ENCODE results near the gene OMP.
"Not testable (repeated sequence)": the region's sequence is repeated elsewhere in the genome, so short reads cannot be mapped to it uniquely, and the experiment has no call there.

OMP gene

DNA sequence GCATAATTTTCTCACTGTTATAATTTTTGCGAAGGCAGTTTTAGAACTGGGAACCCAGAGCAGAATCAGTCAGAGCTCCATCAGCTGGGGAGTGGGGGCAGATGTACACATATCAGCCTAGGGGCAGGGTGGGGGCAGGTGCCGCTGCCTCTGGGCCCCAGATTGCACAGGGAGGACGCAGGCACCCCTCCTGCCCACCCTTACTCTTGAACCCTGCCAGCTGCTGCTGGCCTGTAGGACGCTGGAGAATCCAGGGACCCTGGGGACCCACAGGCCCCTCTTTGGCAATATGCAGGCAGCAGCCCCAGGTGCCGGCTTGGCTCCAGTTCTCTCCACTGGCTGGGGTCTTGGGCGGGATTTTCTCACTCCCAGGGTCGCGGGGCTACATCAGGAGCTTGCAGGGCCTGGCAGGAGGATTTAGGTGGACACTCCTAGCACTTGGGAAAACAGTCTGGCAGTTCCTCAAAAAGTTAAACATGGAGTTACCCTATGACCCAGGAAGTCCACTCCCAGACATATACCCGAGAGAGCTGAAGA is 44.6 kb upstream of the OMP start:
- no peak overlapping the region for H3K4me3 ChIP-seq (ENCODE audit: low read depth, low read length)
- TF ChIP-seq, protein P1, sequence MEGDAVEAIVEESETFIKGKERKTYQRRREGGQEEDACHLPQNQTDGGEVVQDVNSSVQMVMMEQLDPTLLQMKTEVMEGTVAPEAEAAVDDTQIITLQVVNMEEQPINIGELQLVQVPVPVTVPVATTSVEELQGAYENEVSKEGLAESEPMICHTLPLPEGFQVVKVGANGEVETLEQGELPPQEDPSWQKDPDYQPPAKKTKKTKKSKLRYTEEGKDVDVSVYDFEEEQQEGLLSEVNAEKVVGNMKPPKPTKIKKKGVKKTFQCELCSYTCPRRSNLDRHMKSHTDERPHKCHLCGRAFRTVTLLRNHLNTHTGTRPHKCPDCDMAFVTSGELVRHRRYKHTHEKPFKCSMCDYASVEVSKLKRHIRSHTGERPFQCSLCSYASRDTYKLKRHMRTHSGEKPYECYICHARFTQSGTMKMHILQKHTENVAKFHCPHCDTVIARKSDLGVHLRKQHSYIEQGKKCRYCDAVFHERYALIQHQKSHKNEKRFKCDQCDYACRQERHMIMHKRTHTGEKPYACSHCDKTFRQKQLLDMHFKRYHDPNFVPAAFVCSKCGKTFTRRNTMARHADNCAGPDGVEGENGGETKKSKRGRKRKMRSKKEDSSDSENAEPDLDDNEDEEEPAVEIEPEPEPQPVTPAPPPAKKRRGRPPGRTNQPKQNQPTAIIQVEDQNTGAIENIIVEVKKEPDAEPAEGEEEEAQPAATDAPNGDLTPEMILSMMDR (IDR thresholded peaks at IDR 0.05; ENCODE audit: low read depth, low read length, missing control alignments), result no peak
- no peak for DNase-seq (ENCODE audit: low read depth)

DNA sequence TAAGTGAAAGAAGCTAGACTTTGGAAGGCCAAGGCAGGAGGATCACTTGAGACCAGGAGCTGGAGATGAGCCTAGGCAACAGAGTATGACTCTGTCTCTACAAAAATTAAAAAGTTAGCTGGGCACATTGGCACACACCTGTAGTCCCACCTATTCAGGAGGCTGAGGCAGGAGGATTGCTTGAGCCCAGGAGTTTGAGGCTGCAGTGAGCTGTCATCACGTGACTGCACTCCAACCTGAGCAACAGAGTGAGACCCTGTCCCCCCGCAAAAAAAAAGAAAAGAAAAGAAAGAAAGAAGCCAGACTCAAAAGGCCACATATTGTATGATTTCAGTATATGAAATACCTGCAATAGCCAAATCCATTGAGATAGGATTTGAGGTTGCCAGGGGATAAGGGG is 43.7 kb upstream of the OMP start:
- no peak overlapping the region for H3K4me3 ChIP-seq (ENCODE audit: low read depth, low read length)
- no peak for DNase-seq (ENCODE audit: low read depth)
- TF ChIP-seq, protein P1 (IDR thresholded peaks at IDR 0.05; ENCODE audit: low read depth, low read length, missing control alignments), result no peak

DNA sequence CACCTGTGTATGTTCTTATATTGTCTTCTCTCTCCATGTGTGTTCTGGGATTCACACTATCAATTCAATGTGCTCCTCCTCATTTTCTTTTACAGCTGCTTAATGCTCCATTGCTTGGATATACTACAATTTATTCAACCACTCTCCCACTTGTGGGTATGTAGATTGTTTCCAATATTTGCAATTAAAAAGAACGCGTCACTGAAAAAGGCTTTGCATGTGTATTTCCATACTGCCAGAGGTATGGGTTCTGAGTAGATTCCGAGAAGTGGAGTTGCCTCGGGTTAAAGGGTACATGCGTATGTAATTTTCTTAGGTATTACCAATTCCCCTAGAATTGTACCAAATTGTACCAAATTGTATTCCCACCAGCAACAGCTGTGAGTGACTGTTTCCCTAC is 42.8 kb upstream of the OMP start:
- TF ChIP-seq, protein P1 (IDR thresholded peaks at IDR 0.05; ENCODE audit: low read depth, low read length, missing control alignments), result no peak
- H3K4me3 ChIP-seq (ENCODE audit: low read depth, low read length), result no peak overlapping the region

DNA sequence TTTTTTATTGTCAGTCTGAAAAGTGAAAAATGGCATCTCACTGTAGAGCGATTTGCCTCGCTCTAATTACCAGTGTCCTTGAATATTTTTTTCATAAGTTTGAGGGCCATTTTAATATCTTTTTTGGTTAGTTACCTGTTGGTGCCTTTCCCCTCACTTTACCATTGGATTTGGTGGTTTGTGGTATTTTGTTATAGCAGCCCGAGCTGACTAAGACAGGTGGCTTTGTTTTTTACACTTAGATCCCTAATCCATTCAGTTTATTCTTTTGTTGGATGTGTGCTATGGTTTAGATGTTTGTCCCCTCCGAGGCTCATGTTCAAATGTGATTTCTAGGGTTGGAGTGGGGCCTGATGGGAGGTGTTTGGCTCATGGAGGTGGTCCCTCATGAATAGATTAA is 42.4 kb upstream of the OMP start:
- H3K4me3 ChIP-seq (ENCODE audit: low read depth, low read length), result no peak overlapping the region
- TF ChIP-seq, protein P1 (IDR thresholded peaks at IDR 0.05; ENCODE audit: low read depth, low read length, missing control alignments), result no peak
- no peak for DNase-seq (ENCODE audit: low read depth)

More for the DNA sequence above, 42.8 kb upstream of the OMP start:
- no peak for DNase-seq (ENCODE audit: low read depth)

DNA sequence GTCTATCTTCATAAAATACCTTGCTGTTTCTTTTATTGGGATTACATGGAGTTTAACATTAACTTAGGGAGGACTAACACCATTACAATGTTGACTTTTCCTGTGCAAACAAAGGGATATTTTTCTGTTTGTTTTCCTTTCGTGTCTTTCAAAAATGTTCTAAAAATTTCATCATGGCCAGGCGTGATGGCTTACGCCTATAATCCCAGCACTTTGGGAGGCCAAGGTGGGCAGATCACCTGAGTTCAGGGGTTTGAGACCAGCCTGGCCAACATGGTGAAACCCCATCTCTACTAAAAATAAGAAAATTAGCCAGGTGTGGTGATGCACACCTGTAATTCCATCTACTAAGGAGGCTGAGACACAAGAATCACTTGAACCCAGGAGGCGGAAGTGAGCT is 41.4 kb upstream of the OMP start:
- not testable (repeated sequence) for DNase-seq (ENCODE audit: low read depth); H3K4me3 ChIP-seq (ENCODE audit: low read depth, low read length)

DNA sequence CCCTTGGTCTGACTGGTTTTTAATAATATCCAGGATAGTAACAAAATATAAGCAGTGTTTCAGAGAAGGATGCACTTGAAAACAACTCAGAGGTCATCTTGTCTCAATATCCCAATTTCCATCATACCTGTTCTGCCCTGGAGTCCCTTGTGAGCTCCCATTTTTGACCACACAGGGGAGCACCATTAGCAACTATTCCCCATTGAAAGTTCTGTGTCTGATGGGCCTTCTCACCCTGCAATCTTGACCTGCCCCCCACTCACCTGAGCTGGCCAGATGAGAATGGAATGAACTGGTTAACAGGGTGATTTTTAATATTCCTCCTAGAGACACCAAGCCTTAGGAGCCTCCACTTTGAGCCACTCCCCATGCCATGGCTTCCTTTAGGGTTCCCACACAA is 39.7 kb upstream of the OMP start:
- DNase-seq (ENCODE audit: low read depth), result no peak
- H3K4me3 ChIP-seq (ENCODE audit: low read depth, low read length), result no peak overlapping the region
- TF ChIP-seq, protein P1 (IDR thresholded peaks at IDR 0.05; ENCODE audit: low read depth, low read length, missing control alignments), result no peak

DNA sequence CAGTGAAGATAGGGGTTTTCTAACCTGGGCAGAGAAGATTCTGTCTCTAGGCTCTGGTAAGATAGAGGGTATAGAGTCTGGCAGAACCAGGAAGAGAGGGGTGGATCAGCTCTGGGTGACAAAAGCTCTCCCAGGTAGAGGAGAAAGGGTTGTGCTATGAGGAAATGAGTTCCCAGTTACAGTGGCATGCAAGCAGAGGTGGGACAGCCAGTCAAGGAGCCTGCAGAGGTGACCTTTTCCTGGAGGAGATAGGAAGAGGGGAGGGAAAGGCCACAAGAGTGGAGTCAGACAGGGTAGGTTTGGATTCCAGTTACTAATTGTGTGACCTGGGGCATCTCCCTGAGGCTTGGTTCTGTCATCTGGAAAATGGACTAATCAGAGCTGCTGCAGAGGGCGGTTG is 39.2 kb upstream of the OMP start:
- DNase-seq (ENCODE audit: low read depth), result no peak
- no peak overlapping the region for H3K4me3 ChIP-seq (ENCODE audit: low read depth, low read length)
- TF ChIP-seq, protein P1 (IDR thresholded peaks at IDR 0.05; ENCODE audit: low read depth, low read length, missing control alignments), result no peak
